RWPE1 (cell line): ENCODE data around the gene STAM.
A peak's percentile ranks its signal among the peaks of the same experiment; 100 is the strongest.

ENCODE experiments used
- CTCF ChIA-PET: fragments of 350-600 bp; sonication (Branson Sonifier 250); formaldehyde crosslinking; extraction: SDS; loops from one replicate; lab custom pipeline; 2021; lab: Yijun Ruan, JAX
- POLR2A ChIA-PET: fragments of 400-600 bp; formaldehyde crosslinking; extraction: SDS; loops from one replicate; lab custom pipeline; 2020; ENCODE audit warnings: antibody characterized with exemption; ENCODE audit not compliant: low non-redundant PET; lab: Yijun Ruan, JAX
- DNase-seq: peaks from one replicate; pipeline ENCODE4 v3.0.0; 2012; ENCODE audit warnings: low spot score
- H3K27ac ChIP-seq: fragments of 450-650 bp; 2 replicates; pipeline ENCODE4 v1.5.1; 2017
- CTCF ChIP-seq: fragments of 450-650 bp; conservative IDR thresholded peaks from 2 replicates; pipeline ENCODE4 v1.5.1; 2017; ENCODE audit warnings: low read depth, mild to moderate bottlenecking

STAM gene

GRCh38 chr10:17607603-17608332 lies 36.2 kb upstream of the STAM start:
- DNase-seq, result peak; percentile 48
- TF ChIP-seq CTCF, result peak; percentile 90
- ChIA-PET CTCF (interaction anchor here (0.5 to 0.9 kb wide), 4 partner anchors 14 to 172 kb away, joined by 3 to 6 read pairs (median 4); no protein-coding TSS in a partner anchor), POLR2A (no interaction called here)
- no peak overlapping the region for H3K27ac ChIP-seq

- CTCF ChIA-PET, result interaction anchor here (0.8 kb wide), 1 partner anchor 133 kb away, joined by 3 read pairs; no protein-coding TSS in a partner anchor
- H3K27ac ChIP-seq, result no peak overlapping the region
- no peak for TF ChIP-seq CTCF
- DNase-seq, result no peak
- POLR2A ChIA-PET, result no interaction called here
These were observed 34.4 kb upstream of the STAM start for GRCh38 chr10:17609523-17610079.

- H3K27ac ChIP-seq, result peak overlapping the region; percentile 95
- no peak for TF ChIP-seq CTCF
- ChIA-PET CTCF (interaction anchor here (0.6 to 1.1 kb wide), 3 partner anchors 59 to 82 kb away, joined by 3 read pairs; no protein-coding TSS in a partner anchor), POLR2A (interaction anchor here (1.0 kb wide), 1 partner anchor 30 kb away, joined by 4 read pairs; no protein-coding TSS in a partner anchor)
- DNase-seq, result peak; percentile 63
These were observed 27.4 kb upstream of the STAM start for GRCh38 chr10:17616403-17617030.

- ChIA-PET CTCF (interaction anchor here (0.6 to 1.1 kb wide), 2 partner anchors 74 to 96 kb away, joined by 3 read pairs; no protein-coding TSS in a partner anchor), POLR2A (interaction anchor here (1.0 kb wide), 1 partner anchor 29 kb away, joined by 4 read pairs; no protein-coding TSS in a partner anchor)
- TF ChIP-seq CTCF, result peak; percentile 32
- H3K27ac ChIP-seq, result peak within 1 kb of the TSS; percentile 95
- peak; percentile 78 for DNase-seq
These were observed 26.7 kb upstream of the STAM start, which contains the start of gene HACD1 for GRCh38 chr10:17617031-17617911. HACD1 (minus strand) TSS chr10:17617374; CDS start chr10:17617339, 35 bp downstream.

- ChIA-PET POLR2A (no interaction called here), CTCF (interaction anchor here (0.6 kb wide), 2 partner anchors 14 to 1524 kb away, joined by 3 read pairs; no protein-coding TSS in a partner anchor)
These were observed 21.9 kb upstream of the STAM start for GRCh38 chr10:17622061-17622460.

More at GRCh38 chr10:17622061-17622460, 21.9 kb upstream of the STAM start:
- no peak for DNase-seq
- no peak for TF ChIP-seq CTCF
- no peak overlapping the region for H3K27ac ChIP-seq
